Muscle layer of colon (tissue), 2 donors: Measurements from ENCODE around the gene SLIT3.

ENCODE experiments used
- H3K27ac ChIP-seq: one replicate; pipeline ENCODE4 v1.7.0; 2013; ENCODE audit warnings: low read depth, mild to moderate bottlenecking, low read length, moderate library complexity
- H3K27me3 ChIP-seq, 2 donors: one replicate each; pipeline ENCODE4 v1.7.0; 2013; ENCODE audit warnings: low read length in 2 of 2, mild to moderate bottlenecking in 2 of 2; ENCODE audit not compliant: insufficient read depth in 2 of 2, control insufficient read depth in 1 of 2
- H3K36me3 ChIP-seq: one replicate; pipeline ENCODE4 v1.7.0; 2013; ENCODE audit warnings: mild to moderate bottlenecking, low read length; ENCODE audit not compliant: insufficient read depth
- H3K4me1 ChIP-seq: one replicate; pipeline ENCODE4 v1.7.0; 2013; ENCODE audit warnings: mild to moderate bottlenecking, low read length; ENCODE audit not compliant: insufficient read depth
- H3K4me3 ChIP-seq, 2 donors: one replicate each; pipeline ENCODE4 v1.7.0; 2013; ENCODE audit warnings: low read length in 2 of 2, low read depth in 1 of 2, mild to moderate bottlenecking in 1 of 2, moderate library complexity in 1 of 2
- H3K9ac ChIP-seq: one replicate; pipeline ENCODE4 v1.7.0; 2013; ENCODE audit warnings: low read length
- H3K9me3 ChIP-seq: one replicate; pipeline ENCODE4 v1.7.0; 2013; ENCODE audit warnings: mild to moderate bottlenecking, low read length
- donor health status: abdominal sarcoma.
- donor health status: Adenocarcinoma of cecum.

The SLIT3 gene

DNA sequence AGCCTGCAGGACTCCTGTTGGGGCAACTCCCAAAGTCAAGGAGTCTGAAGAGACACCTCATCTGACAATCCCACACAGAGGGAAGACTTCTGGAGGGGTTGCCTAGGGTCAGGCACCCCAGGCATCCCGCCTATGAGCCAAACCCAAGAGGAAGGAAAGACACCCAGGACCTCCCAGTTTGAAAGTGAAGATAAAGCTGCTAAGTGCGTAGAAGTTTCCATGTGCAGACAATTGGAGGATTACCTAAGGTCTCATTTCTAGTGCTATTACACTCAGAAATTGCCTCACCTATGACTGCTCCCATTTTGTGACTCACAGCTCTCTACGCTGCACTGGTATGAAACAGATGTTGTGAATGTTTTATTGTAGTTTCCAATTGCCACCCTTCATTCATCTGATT is 322.9 kb downstream of the SLIT3 start:
- Histone ChIP-seq H3K27me3 (peaks cover 0 to under 1% of the 10 kb centered on the region in 2 donors), H3K9ac (no peak overlapping the region), H3K4me1 (peaks cover 9% of the 10 kb centered on the region), H3K9me3 (no peaks in the 10 kb centered on the region), H3K36me3 (no peaks in the 10 kb centered on the region), H3K27ac (no peak overlapping the region), H3K4me3 (no peak overlapping the region)

DNA sequence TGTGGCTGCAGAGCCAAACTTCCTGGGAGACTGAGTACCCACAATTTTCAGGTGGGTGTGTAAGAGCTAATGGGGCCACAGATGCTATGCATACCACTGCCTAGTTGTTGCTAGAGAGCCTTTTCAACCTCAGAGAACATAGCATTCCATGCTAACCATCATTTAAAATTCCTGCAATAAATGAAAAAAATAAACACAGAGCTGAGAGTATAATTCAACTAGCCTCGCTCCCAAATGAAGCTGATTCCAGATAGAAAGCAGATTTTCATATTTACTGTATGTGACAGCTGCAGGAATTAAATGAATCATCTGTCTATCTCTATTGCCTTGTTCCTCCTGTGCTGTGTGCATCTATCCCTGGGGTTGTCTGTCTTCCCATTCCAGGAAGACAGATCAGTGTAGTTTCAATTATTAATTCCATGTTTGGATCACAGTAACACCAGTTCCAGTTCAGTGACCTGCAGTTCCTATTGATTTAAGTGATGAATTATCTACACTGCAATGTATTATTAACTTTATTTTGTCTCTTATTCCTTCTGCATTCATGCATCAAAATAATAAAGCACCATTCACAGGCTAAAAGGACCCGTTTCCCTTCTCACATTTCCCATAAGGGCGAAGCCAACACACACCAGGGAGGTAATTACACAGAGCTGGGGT is 324.5 kb downstream of the SLIT3 start:
- peaks cover 9% of the 10 kb centered on the region for H3K4me1 ChIP-seq
- H3K36me3 ChIP-seq, result no peaks in the 10 kb centered on the region
- H3K9ac ChIP-seq, result no peak overlapping the region
- H3K9me3 ChIP-seq, result no peaks in the 10 kb centered on the region
- no peak overlapping the region for H3K27ac ChIP-seq
- no peaks in the 10 kb centered on the region for H3K27me3 ChIP-seq
- no peak overlapping the region for H3K4me3 ChIP-seq

GRCh38 chr5:168975331-168975730 is 325.6 kb downstream of the SLIT3 start:
- Histone ChIP-seq H3K9ac (no peak overlapping the region), H3K9me3 (no peaks in the 10 kb centered on the region), H3K27ac (no peak overlapping the region), H3K27me3 (no peaks in the 10 kb centered on the region), H3K4me1 (peaks cover 9% of the 10 kb centered on the region), H3K36me3 (no peaks in the 10 kb centered on the region), H3K4me3 (no peak overlapping the region)

DNA sequence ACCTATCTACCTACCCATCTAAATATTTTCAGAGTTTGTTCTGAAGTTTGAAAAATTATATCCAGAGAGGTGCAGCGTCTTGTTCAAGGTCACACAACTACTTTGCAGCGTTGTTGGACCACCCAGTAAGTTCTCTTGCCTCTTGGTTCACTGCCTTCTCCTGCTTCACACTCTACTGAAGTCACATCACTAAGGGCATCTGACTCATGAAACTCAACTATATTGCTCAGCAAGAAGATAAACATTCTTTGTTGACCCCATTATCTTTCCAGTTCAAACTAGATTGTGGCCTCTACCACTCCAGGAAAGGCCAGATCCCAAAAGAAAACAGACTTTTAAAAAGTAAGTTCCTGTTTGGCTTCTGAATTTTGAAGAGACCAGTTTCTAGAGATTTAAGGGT is 326.9 kb downstream of the SLIT3 start:
- no peak overlapping the region for H3K27ac ChIP-seq
- H3K36me3 ChIP-seq, result no peaks in the 10 kb centered on the region
- H3K4me1 ChIP-seq, result peaks cover 9% of the 10 kb centered on the region
- no peak overlapping the region for H3K9ac ChIP-seq
- H3K9me3 ChIP-seq, result no peaks in the 10 kb centered on the region
- H3K4me3 ChIP-seq, result no peak overlapping the region
- no peaks in the 10 kb centered on the region for H3K27me3 ChIP-seq

- peaks cover 9% of the 10 kb centered on the region for H3K4me1 ChIP-seq
- no peak overlapping the region for H3K27ac ChIP-seq
- no peak overlapping the region for H3K9ac ChIP-seq
- H3K9me3 ChIP-seq, result no peaks in the 10 kb centered on the region
- no peak overlapping the region for H3K4me3 ChIP-seq
- H3K27me3 ChIP-seq, result no peaks in the 10 kb centered on the region
- no peaks in the 10 kb centered on the region for H3K36me3 ChIP-seq
These were observed 328.2 kb downstream of the SLIT3 start for GRCh38 chr5:168972731-168973130.

GRCh38 chr5:168971100-168971499 is 329.8 kb downstream of the SLIT3 start:
- H3K27ac ChIP-seq, result no peak overlapping the region
- no peak overlapping the region for H3K4me3 ChIP-seq
- H3K27me3 ChIP-seq, result no peaks in the 10 kb centered on the region
- H3K9me3 ChIP-seq, result no peaks in the 10 kb centered on the region
- H3K36me3 ChIP-seq, result no peaks in the 10 kb centered on the region
- peaks cover 4% of the 10 kb centered on the region for H3K4me1 ChIP-seq
- no peak overlapping the region for H3K9ac ChIP-seq

GRCh38 chr5:168969326-168969886 is 331.5 kb downstream of the SLIT3 start:
- Histone ChIP-seq H3K27me3 (no peaks in the 10 kb centered on the region), H3K4me1 (no peaks in the 10 kb centered on the region), H3K36me3 (no peaks in the 10 kb centered on the region), H3K9ac (no peak overlapping the region), H3K9me3 (no peaks in the 10 kb centered on the region), H3K27ac (no peak overlapping the region), H3K4me3 (no peak overlapping the region)

DNA sequence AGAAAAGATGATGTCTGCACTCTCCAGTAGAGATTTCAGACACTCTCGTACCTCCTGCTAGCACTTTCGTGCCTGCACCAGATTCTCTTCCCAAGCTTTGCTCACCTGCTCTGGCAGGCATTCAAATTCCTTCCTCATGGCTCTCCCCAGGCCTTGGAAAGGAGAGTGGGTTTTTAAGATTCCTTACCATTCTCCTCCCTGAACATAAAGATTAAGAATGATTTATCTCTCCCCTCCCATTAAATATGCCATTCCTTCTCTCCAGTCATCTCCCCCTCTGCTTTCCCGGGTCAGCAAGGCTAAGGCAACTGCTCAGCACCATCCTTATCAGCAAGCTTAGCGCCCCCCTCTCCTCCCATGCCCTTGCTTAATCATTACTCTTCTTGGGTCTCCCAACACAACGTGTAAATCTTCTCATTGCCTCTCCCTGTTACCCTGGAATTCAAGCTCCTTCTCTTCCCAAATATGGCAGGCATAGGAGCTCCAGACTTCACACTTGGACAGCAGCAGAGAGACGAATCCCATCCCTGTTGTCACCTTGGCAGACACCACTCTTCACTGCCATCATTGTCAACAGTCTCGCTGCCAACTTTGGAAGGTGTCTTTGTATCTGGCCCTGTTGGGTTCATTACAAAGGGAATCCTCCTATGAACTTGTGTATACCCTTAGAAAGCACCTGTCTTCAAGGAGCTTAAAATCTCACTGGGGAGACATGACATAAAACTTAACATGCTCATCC is 332.9 kb downstream of the SLIT3 start:
- Histone ChIP-seq H3K9ac (no peak overlapping the region), H3K4me3 (no peak overlapping the region), H3K4me1 (no peaks in the 10 kb centered on the region), H3K27me3 (no peaks in the 10 kb centered on the region), H3K36me3 (no peaks in the 10 kb centered on the region), H3K27ac (no peak overlapping the region), H3K9me3 (no peaks in the 10 kb centered on the region)

DNA sequence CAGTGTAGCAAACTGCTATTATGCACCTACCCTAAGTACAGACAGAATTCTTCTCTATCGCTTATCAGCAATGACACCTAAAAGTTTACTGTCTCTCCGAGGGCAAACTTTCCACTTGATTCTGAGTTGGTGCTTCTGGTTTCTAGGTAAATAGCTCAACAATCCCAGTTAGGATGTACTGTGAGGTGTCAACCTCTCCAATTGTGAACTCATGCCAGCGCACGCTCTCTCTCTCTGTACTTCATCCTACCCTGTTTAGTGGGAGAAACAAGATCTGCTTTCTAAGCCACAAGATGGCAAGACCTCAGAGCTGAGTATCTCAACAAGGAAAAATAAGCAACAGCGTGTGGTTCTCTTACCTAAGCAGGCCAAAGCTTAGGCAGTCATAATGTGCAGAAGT is 335.3 kb downstream of the SLIT3 start:
- H3K9me3 ChIP-seq, result no peaks in the 10 kb centered on the region
- H3K4me1 ChIP-seq, result no peaks in the 10 kb centered on the region
- H3K36me3 ChIP-seq, result no peaks in the 10 kb centered on the region
- no peak overlapping the region for H3K9ac ChIP-seq
- no peaks in the 10 kb centered on the region for H3K27me3 ChIP-seq
- H3K27ac ChIP-seq, result no peak overlapping the region
- no peak overlapping the region for H3K4me3 ChIP-seq

- Histone ChIP-seq H3K4me3 (no peak overlapping the region), H3K9me3 (no peaks in the 10 kb centered on the region), H3K9ac (no peak overlapping the region), H3K27me3 (no peaks in the 10 kb centered on the region), H3K27ac (no peak overlapping the region), H3K4me1 (no peaks in the 10 kb centered on the region), H3K36me3 (no peaks in the 10 kb centered on the region)
These were observed 336.8 kb downstream of the SLIT3 start for GRCh38 chr5:168964182-168964581.

DNA sequence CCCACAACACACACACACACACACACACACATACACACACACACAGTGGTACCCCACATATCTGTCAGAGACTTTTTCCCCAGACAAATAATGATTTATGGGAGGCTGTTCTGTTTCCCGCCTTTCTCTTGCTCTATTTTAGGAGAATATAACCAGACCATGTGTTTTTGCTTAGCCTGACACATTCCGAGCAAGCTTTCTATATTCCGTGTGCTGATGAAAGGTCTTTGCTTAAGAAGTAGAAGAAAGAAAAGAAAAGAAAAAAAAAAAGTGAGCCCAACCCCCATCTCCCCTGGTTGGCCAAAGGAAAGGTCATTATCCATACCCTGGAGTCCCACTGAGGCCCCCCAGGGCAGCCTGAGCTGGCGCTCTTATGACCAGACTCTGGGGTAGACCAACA is 338.6 kb downstream of the SLIT3 start:
- Histone ChIP-seq H3K4me1 (no peaks in the 10 kb centered on the region), H3K27ac (no peak overlapping the region), H3K27me3 (no peaks in the 10 kb centered on the region), H3K36me3 (no peaks in the 10 kb centered on the region), H3K9ac (no peak overlapping the region), H3K9me3 (no peaks in the 10 kb centered on the region), H3K4me3 (no peak overlapping the region)

DNA sequence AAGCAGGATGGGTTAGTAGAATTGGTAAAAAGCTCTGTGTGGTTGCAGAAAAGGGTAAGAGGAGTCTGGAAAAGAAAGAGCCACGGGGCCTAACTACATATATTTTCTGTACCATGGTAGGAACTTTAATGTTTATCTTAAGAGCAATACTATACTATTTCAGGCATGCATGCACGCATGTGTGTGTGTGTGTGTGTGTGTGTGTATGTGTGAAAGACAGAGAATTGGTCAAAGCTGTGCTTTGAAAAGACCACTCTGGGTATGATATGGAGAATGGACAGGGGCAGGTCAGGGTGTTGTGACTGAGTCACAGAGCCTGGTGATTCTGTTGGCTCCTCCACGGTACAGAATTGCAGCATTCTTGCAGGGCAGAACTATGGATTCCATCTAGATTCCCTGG is 339.3 kb downstream of the SLIT3 start:
- H3K36me3 ChIP-seq, result no peaks in the 10 kb centered on the region
- H3K9me3 ChIP-seq, result no peaks in the 10 kb centered on the region
- no peaks in the 10 kb centered on the region for H3K27me3 ChIP-seq
- no peak overlapping the region for H3K27ac ChIP-seq
- no peak overlapping the region for H3K9ac ChIP-seq
- no peak overlapping the region for H3K4me3 ChIP-seq
- H3K4me1 ChIP-seq, result no peaks in the 10 kb centered on the region
